Activated CD8-positive, alpha-beta memory T cell treated with anti-CD3 and anti-CD28 coated beads, Interleukin-2, amount 50 U/mL, for 48 hours (primary cell): ENCODE data around the gene SSTR5.
"Not testable (repeated sequence)": the region's sequence is repeated elsewhere in the genome, so short reads cannot be mapped to it uniquely, and the experiment has no call there.

Source experiments
- DNase-seq: peaks from one replicate; pipeline ENCODE4 v3.0.0-alpha.2; 2020

The SSTR5 gene

GRCh38 chr16:1072526-1073261 is at the start of gene SSTR5:
TSS of gene SSTR5 (plus strand) at chr16:1072747. CDS start at chr16:1078869, 6,122 bp downstream.
- DNase-seq: no peak

GRCh38 chr16:1024138-1024537 is 48.4 kb upstream of the SSTR5 start:
- no peak for DNase-seq

GRCh38 chr16:1025183-1025809 is 47.3 kb upstream of the SSTR5 start:
- DNase-seq: not testable (repeated sequence)

GRCh38 chr16:1026057-1026783 is 46.3 kb upstream of the SSTR5 start:
- no peak for DNase-seq

- no peak for DNase-seq
These were observed 45.6 kb upstream of the SSTR5 start for GRCh38 chr16:1026784-1027500.

- no peak for DNase-seq
These were observed 45.1 kb upstream of the SSTR5 start for GRCh38 chr16:1027501-1027815.

- no peak for DNase-seq
These were observed 44.5 kb upstream of the SSTR5 start for GRCh38 chr16:1028056-1028455.

GRCh38 chr16:1028524-1029258 is 43.9 kb upstream of the SSTR5 start:
- DNase-seq: no peak

- DNase-seq: no peak
These were observed 43.3 kb upstream of the SSTR5 start for GRCh38 chr16:1029259-1029545.

GRCh38 chr16:1030473-1030901 is 42.1 kb upstream of the SSTR5 start:
- DNase-seq: no peak

GRCh38 chr16:1031666-1032065 is 40.9 kb upstream of the SSTR5 start:
- DNase-seq: no peak

- no peak for DNase-seq
These were observed 39.9 kb upstream of the SSTR5 start for GRCh38 chr16:1032607-1033006.

- no peak for DNase-seq
These were observed 39.3 kb upstream of the SSTR5 start for GRCh38 chr16:1033128-1033679.

GRCh38 chr16:1034230-1035065 is 38.1 kb upstream of the SSTR5 start:
- DNase-seq: no peak

GRCh38 chr16:1035066-1035415 is 37.5 kb upstream of the SSTR5 start:
- no peak for DNase-seq

GRCh38 chr16:1036166-1036565 is 36.4 kb upstream of the SSTR5 start:
- DNase-seq: no peak

- no peak for DNase-seq
These were observed 35.7 kb upstream of the SSTR5 start for GRCh38 chr16:1036726-1037393.

- no peak for DNase-seq
These were observed 34.9 kb upstream of the SSTR5 start for GRCh38 chr16:1037394-1038257.

- no peak for DNase-seq
These were observed 33.6 kb upstream of the SSTR5 start for GRCh38 chr16:1038932-1039331.

GRCh38 chr16:1039762-1040161 is 32.8 kb upstream of the SSTR5 start:
- no peak for DNase-seq
